ENCODE results near the gene GALNT13. TPM values are rescaled to one million over a fixed set of nuclear protein-coding genes. Genes with fewer than 3 reads are reported as not detected.

GALNT13 gene
- total and polyA plus RNA-seq, 10 of the 15 experiments (the other 5 are each of a cell fraction or from before 2014, with no cell fraction given), result 0.04 TPM; not detected in 9

DNA sequence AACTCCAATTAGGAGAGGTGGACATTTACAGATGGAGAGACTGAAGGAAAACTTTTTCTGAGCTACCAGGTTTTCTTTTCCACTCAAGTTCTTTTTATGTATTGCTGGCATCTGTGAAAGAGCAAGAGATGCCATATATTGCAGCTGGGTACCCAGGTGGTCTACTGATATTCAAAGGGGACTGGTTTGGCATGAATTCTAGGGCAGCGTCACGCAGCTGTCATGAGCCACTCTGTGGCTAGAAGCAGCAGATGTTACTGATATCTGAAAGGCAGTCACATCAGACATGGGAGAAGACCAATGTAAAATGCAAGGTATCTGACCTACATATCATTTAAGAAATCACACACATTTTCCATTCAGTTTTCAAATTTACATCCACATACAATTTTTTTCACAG is 408.8 kb downstream of the GALNT13 start:
- no peak overlapping the region for H3K4me2 ChIP-seq (ENCODE audit: control insufficient read depth, insufficient read depth)
- no peak overlapping the region for H3K4me3 ChIP-seq
- intact Hi-C loops (cut with micrococcal nuclease; ENCODE audit: unreplicated experiment), result no loop called here
- H3K27me3 ChIP-seq (replicated peaks in 1 of 2; ENCODE audit: control insufficient read depth in 2 of 2, insufficient read depth in 2 of 2, low read length in 1 of 2), result no peaks in the 10 kb centered on the region
- TF ChIP-seq NFYB (IDR thresholded peaks at IDR 0.05; ENCODE audit: insufficient read depth, low read depth, low read length) (no peak), RB1 (IDR thresholded peaks at IDR 0.05; ENCODE audit: borderline replicate concordance) (no peak), SIN3A (IDR thresholded peaks at IDR 0.05; ENCODE audit: low read depth, low read length) (no peak), NR2C1 (IDR thresholded peaks at IDR 0.05) (no peak), CEBPB (IDR thresholded peaks at IDR 0.05; ENCODE audit: borderline replicate concordance in 1 of 2, low read depth in 2 of 2, low read length in 2 of 2) (no peak), SIX5 (IDR thresholded peaks at IDR 0.05; ENCODE audit: low read depth, low read length, severe bottlenecking) (no peak), CHD2 (IDR thresholded peaks at IDR 0.05; ENCODE audit: borderline replicate concordance, low read depth, low read length) (no peak)
- in situ Hi-C loops (cut with MboI), result no loop called here
- ATAC-seq, result no peak
- no peaks in the 10 kb centered on the region for H3K9me3 ChIP-seq (replicated peaks; ENCODE audit: control insufficient read depth, insufficient read depth, low read length)
- H4K20me1 ChIP-seq (ENCODE audit: control insufficient read depth, insufficient read depth), result no peaks in the 10 kb centered on the region
- WGBS (ENCODE audit: insufficient coverage, insufficient replicate concordance, low lambda C conversion rate, missing lambda C conversion rate), result 3% methylated on average over 2 of the region's 2 CpGs
- no peak overlapping the region for H3K27ac ChIP-seq (ENCODE audit: control insufficient read depth, insufficient read depth)
- no peak for DNase-seq (ENCODE audit: low read depth, low spot score)
- no peak for FAIRE-seq
- H2AFZ ChIP-seq (ENCODE audit: control insufficient read depth, low read depth, low read length), result no peak overlapping the region
- no peaks in the 10 kb centered on the region for H3K4me1 ChIP-seq (ENCODE audit: control insufficient read depth, insufficient read depth, low read length)
- no TSS peak for BruUV-seq (replicated peaks)
- RAD21 ChIA-PET (ENCODE audit: unreplicated experiment), result no interaction called here
- no peak overlapping the region for H3K9ac ChIP-seq (ENCODE audit: control insufficient read depth, insufficient read depth, low read length)
- POLR2A ChIA-PET, result no interaction called here
- SMC1A ChIA-PET (ENCODE audit: uncharacterized antibody, unreplicated experiment), result no interaction called here
- CTCF ChIA-PET, result no interaction called here
- H3K36me3 ChIP-seq (ENCODE audit: control insufficient read depth in 2 of 2, insufficient read depth in 2 of 2, low read length in 1 of 2), result no peaks in the 10 kb centered on the region
- no peaks in the 10 kb centered on the region for H3K79me2 ChIP-seq (ENCODE audit: control insufficient read depth, insufficient read depth, low read length)

DNA sequence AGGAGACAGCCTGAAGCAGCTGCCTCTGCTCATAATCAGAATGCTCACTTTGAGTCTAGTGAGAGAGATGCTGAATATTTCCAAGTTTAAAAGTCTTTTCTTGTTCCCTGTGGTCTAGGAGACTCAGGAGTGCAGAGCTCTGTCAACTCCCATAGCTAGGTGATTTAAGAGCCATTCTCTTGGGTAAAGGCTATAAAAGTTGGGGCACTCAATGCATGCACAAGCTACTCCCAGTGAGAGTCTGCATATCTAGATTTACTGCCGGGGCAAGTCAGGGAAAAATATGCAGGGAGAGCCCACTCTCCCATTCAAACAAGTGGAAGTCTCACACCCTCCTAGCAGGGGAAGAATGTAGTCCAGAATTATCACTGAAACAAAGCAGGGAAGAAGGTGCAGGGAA is 418.1 kb downstream of the GALNT13 start:
- H3K36me3 ChIP-seq (ENCODE audit: control insufficient read depth in 2 of 2, insufficient read depth in 2 of 2, low read length in 1 of 2), result no peaks in the 10 kb centered on the region
- no peak for TF ChIP-seq ZNF384 (IDR thresholded peaks at IDR 0.05; ENCODE audit: borderline replicate concordance, low read depth, low read length)
- no peak for TF ChIP-seq NR2C1 (IDR thresholded peaks at IDR 0.05)
- no peaks in the 10 kb centered on the region for H3K27me3 ChIP-seq (replicated peaks in 1 of 2; ENCODE audit: control insufficient read depth in 2 of 2, insufficient read depth in 2 of 2, low read length in 1 of 2)
- no peak overlapping the region for H3K4me2 ChIP-seq (ENCODE audit: control insufficient read depth, insufficient read depth)
- RAD21 ChIA-PET (ENCODE audit: unreplicated experiment), result no interaction called here
- SMC1A ChIA-PET (ENCODE audit: uncharacterized antibody, unreplicated experiment), result interaction anchor here (1.1 kb wide), 1 partner anchor 21 kb away, joined by 3 read pairs; no protein-coding TSS in a partner anchor
- 26% methylated on average over 1 of the region's 1 CpG for WGBS (ENCODE audit: insufficient coverage, insufficient replicate concordance, low lambda C conversion rate, missing lambda C conversion rate)
- H3K9ac ChIP-seq (ENCODE audit: control insufficient read depth, insufficient read depth, low read length), result no peak overlapping the region
- H3K4me1 ChIP-seq (ENCODE audit: control insufficient read depth, insufficient read depth, low read length), result no peaks in the 10 kb centered on the region
- H3K27ac ChIP-seq (ENCODE audit: control insufficient read depth, insufficient read depth), result no peak overlapping the region
- no peaks in the 10 kb centered on the region for H3K79me2 ChIP-seq (ENCODE audit: control insufficient read depth, insufficient read depth, low read length)
- CTCF ChIA-PET, result interaction anchor here (0.6 kb wide), 1 partner anchor 360 kb away, joined by 3 read pairs; no protein-coding TSS in a partner anchor
- no peak overlapping the region for H3K4me3 ChIP-seq
- no peak overlapping the region for H2AFZ ChIP-seq (ENCODE audit: control insufficient read depth, low read depth, low read length)
- ATAC-seq, result no peak
- no peak for DNase-seq (ENCODE audit: low read depth, low spot score)
- no TSS peak for BruUV-seq (replicated peaks)
- in situ Hi-C loops (cut with MboI), result no loop called here
- POLR2A ChIA-PET, result no interaction called here
- intact Hi-C loops (cut with micrococcal nuclease; ENCODE audit: unreplicated experiment), result no loop called here
- no peak for FAIRE-seq
- no peaks in the 10 kb centered on the region; the same call in 2 of the 3 replicates for H3K9me3 ChIP-seq (replicated peaks; ENCODE audit: control insufficient read depth, insufficient read depth, low read length)
- no peaks in the 10 kb centered on the region for H4K20me1 ChIP-seq (ENCODE audit: control insufficient read depth, insufficient read depth)

Measured in GM12878 (cell line).